OCI-LY3 (cell line): ENCODE data around the gene TMEFF2.

ENCODE experiments used
- EZH2phosphoT487 ChIP-seq: fragments of 200-600 bp; shearing (Covaris generic); IDR thresholded peaks from 2 replicates; pipeline ENCODE4 v1.6.1; 2018; ENCODE audit warnings: antibody characterized with exemption, mixed run types, low read depth
- TF ChIP-seq, protein P1 (sequence below): fragments of 200-600, 300-600 bp; sonication (generic); IDR thresholded peaks from 2 replicates; pipeline ENCODE4 v1.5.1; 2014; ENCODE audit warnings: antibody characterized with exemption, low read length, low read depth

GRCh38 chr2:192196421-192197194, 1.9 kb upstream of the TMEFF2 start:
- TF ChIP-seq, protein P1, sequence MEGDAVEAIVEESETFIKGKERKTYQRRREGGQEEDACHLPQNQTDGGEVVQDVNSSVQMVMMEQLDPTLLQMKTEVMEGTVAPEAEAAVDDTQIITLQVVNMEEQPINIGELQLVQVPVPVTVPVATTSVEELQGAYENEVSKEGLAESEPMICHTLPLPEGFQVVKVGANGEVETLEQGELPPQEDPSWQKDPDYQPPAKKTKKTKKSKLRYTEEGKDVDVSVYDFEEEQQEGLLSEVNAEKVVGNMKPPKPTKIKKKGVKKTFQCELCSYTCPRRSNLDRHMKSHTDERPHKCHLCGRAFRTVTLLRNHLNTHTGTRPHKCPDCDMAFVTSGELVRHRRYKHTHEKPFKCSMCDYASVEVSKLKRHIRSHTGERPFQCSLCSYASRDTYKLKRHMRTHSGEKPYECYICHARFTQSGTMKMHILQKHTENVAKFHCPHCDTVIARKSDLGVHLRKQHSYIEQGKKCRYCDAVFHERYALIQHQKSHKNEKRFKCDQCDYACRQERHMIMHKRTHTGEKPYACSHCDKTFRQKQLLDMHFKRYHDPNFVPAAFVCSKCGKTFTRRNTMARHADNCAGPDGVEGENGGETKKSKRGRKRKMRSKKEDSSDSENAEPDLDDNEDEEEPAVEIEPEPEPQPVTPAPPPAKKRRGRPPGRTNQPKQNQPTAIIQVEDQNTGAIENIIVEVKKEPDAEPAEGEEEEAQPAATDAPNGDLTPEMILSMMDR, result no peak
- TF ChIP-seq EZH2phosphoT487, result no peak
